HG02852 (cell line): ENCODE measurements around the gene EEF1B2.

Source experiments
- ATAC-seq: cut with Tn5 transposase; IDR thresholded peaks from one replicate; pipeline ENCODE4 v1.9.1; 2021; ENCODE audit warnings: mild to moderate bottlenecking, moderate library complexity; ENCODE audit not compliant: unreplicated experiment

EEF1B2 gene

DNA sequence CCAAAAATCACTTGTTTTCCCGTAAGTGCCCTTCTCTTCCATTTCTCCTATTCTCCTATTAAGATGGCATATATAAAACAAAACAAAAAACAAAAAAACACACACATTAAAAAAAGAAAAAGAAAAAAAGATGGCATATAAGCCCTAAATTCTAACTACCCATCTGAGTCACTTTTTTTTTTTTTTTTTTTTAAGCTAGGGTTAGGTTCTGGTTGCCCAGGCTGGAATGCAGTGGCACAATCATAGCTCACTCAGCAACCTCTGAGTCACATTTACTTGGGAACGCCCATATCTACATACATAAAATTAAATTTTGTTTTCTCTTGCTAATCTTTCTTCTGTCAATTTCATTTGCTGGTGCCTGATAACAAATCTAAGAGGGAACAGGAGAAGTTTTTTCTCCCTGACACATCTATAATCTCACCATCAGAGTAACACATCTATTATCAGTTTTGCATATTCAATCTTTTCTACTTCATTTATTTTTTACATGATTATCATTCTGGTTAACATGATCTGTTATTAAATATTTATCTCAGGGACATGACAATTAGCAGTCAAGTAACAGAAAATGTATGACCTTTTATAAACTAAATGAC lies 52.1 kb downstream of the EEF1B2 start:
- no peak for ATAC-seq
